AG20443 (cell line): ENCODE measurements around the gene CASD1.
A peak's percentile ranks its signal among the peaks of the same experiment; 100 is the strongest.

ENCODE experiments used
- DNase-seq: peaks from one replicate; pipeline ENCODE4 v3.0.0; 2012; ENCODE audit warnings: low spot score, mixed read lengths

CASD1 gene

DNA sequence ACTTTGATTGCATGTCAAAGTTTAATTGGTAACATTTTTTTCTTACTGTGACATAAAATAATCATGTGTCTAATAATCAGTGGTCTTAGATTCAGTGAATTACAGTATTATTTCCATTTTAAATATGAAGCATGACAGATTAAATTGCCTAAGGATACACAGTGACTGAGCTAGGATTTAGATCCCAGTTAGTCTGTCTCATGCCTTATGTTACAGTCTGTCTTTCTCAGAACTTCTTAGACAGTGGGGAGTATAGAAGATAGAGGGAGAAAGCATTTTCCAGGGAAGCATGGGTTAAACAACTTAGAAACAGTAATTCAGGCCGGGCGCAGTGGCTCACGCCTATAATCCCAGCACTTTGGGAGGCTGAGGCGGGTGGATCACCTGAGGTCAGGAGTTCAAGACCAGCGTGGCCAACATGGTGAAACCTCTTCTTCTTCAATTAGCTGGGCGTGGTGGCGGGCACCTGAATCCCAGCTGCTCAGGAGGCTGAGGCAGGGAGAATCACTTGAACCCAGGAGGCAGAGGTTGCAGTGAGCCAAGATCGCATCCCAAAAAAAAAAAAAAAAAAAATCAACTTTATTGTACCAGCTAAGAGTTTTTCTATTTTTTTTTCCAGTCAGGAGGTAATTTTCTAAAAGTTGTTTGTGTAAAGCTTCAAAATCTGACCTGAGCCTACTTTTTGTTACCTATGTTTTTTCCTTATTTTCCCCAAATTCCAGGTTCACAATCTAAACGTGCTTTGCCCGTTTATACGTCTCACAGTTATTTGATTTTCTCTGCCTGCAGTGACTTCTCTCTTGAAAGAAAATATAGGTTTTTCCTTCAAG is 3.3 kb downstream of the CASD1 start:
- DNase-seq: no peak

DNA sequence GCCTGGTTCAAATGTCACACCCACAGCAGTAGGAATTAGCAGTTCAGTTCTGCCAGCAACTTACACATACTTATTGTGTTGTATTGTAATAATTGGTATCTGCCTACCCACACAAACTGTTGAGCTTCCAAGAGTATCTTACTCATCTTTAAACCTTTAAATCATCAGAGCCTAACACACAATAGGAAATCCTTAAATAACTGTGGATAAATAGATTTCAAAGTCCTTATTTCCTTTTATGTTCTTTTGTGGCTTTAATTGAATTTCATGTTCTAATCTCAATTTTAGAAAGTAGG is 3.9 kb downstream of the CASD1 start:
- DNase-seq: peak; percentile 10

DNA sequence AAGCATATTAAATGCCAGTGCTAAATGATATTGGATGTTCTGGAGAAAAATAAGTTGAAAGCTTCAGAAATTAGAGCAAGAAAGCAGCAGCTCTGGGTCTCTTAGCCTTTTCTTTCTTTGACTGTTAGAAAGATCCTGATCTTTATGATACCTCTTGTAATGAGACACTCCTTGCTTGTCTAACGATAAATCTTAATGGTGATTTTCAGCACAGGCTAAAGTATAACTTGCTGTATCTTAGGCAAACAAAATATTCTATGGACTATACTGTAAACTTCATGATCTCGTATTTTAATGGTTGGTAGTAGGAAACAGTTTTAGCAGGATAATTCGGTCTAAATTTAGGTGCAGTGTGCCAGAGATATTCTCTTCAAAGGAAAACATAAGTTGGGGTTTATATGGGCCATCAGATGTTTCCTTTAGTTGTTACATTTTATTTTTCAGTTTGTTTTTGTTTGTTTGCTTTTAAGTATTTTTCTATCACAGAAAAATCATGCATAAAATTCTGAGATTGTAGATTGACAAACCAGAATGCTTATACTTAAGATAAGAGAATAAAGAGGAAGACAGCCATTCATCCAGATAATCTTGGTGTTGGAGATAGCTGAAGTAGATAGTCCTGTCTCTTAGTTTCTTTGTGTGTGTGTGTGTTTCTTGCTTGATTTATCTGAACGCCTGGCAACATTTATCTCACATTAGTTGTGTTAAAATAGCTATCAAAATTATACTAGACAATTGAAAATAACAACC is 4.7 kb downstream of the CASD1 start:
- no peak for DNase-seq

DNA sequence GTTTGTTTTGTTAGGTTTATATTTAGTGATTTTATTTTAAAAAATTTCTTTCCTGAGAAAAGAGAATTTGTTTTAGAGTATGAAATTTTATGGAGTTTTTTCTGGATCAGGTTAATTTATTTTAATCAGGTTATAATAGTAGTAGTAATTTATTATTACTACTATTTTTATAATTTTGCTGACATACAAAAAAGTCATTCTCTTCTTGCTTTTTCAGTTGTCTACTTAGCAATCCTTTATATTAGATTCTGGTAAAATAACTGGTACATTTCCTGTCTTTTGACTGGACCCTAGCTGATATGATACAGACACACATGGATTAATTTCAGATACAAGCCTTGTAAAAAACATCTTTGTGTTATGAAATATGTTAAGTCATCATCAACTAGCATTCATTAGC is 5.3 kb downstream of the CASD1 start:
- DNase-seq: no peak

DNA sequence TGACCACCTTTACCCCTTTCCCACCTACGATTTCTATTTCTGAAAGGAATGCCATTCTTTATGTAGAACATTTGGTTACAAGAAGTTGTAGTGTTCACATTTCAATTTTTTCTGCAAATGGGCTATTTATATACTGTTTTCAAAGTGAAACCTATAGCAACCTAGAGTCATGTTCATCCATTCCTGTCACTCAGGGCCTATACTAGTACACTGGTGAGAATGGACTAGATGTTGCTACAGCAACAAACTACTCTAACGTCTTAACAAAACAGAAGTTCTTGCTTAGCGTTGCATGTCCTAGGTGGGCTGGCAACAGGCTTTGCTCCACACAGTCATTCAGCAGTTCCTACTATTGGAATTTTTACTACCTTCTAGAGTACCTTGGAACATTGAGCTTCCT is 16.3 kb downstream of the CASD1 start:
- DNase-seq: no peak

DNA sequence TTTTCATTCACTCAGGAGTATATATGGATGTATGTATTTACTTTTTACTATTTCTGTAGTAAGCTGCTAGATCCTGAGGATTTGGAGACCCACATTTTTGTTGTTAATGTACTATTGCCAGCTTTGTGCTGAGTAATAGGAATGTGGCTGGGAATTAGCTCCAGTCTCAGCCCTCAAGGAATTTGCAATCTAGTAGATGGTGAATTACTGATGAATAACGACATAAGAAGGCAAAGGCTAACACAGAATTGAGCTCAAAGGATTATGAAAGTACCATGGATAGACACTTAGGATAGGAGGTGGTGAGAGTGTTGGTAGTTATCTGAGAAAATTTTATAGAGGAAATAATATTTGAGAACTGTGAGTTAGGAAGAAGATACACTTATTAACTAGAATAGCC is 19.9 kb downstream of the CASD1 start:
- DNase-seq: peak; percentile 53

DNA sequence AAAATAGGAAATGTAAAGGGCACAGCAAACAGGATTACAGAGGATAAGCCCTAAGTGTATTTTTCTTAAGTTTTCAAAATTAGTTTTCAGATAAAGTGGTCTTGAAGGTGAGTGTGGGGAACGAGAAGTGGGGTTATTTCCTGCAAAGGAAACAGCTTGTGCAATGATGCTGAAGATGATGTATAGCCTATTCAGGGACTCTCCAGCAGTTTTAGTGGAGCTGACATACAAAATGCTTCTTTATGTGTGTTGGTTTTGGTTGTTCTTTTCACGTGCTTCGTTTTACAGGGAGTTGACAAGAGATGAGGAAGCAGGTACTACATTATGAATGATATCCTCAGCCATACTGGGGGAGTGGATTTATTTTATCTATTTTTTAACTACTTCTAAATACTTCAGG is 20.5 kb downstream of the CASD1 start:
- no peak for DNase-seq

DNA sequence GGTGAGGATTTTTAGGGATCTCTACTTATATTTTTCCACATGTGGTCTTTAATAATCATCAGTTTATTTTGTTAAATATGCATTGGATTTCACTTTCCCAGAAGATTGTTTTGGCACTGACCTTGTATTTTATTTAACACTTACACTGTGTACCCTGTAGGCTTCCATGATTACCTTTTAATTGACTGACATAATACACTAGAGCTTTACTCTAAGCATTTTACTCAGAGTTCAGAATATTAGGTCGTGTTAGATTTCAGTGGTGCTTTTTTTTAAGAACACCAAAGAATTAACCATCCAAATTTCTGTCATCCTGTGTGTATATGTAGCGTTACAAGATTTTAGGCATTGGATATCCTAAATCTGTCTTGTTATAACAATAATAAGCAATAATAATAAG is 23.1 kb downstream of the CASD1 start:
- no peak for DNase-seq

DNA sequence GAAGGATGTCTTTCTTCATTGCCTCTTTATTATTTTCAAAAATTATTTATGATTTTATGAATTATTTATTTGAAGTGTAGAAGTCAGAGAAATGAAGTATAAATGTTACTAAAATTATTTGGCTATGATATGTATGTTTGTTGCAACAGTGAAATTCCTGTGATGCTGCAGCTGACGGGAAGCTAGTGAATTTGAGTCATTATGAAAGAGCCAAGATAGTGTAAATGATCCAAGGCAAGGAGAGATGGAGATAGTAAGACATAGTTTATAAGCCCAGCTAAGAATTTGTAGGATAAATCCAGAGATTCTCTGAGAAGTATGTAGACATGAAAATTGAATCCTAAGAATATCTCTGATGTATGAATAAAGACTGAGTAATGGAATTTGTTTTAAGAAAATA is 30.8 kb downstream of the CASD1 start:
- DNase-seq: no peak

DNA sequence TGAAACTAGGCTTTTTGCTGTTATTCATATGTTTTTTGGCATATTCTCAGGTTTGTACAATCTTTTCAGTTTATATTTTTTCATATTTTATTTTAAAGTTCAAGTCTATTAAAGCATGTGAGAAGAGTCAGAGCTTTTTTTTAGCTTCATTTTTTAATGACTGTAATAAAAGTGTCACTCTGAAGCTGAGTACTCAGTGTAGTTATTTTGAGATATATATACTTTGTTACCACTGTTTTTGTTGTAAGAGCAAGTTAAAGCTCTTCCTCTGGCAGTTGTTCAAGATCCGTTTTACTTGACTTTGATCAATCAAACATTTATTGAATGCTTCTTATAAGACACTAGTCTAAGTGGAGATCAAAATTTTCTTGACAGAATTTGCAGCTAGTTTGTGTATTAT is 37.5 kb downstream of the CASD1 start:
- no peak for DNase-seq

DNA sequence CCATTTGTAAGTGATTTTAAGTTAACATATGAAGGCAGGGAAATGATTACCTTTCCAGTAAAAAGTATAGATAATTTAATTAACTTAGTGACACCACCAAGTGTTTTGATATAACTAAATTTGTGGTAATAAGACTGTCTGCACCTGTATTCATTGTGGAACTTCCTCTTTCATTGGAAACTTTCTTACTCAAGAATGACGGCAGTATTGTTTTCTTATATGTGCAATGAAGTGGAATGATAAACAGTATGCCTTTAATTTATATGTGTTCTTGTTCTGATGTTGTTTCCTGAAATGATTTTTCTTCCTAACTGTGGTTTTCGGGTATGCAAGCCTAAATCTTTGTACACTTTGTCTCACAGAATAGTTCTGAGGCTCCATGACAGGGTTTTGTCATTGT is 46.4 kb downstream of the CASD1 start:
- no peak for DNase-seq

DNA sequence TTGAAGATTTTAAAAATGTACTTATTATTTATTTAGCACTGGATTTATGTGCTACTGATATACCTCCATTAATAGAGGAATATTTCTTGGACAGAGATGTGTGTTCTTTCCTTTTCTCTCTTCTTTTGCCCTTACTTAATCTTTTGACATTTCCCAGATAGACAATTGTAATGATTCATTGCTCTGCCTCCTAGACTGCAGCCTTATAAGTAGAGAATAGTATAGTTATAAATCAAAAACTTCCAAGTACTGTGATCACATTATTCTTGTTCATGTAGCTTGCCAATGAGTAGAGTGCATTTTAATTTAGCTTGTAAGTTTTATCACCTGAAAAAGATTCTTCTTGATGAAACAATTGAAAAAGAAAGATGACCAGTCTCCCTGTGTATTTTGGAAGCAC is 47.6 kb downstream of the CASD1 start:
- DNase-seq: no peak

DNA sequence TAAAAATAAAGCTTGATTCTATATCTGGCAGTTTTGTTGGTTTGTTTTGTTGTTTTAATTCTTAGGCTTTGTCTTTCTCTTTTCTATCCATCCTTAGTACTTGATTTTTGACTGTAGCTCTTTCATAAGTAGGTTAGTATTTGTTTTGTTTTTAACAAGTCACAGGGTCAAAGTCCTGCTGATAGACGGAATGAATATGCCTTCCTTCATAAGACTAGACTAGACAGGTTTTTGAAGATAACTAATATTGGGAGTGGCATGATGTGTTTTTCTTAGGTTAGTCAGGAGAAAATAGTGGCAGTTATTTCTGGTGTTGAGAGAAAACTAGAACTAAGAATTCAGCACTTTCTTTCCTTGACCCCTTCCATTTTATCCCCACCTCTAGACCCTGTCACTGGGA is 50.4 kb downstream of the CASD1 start:
- DNase-seq: no peak

DNA sequence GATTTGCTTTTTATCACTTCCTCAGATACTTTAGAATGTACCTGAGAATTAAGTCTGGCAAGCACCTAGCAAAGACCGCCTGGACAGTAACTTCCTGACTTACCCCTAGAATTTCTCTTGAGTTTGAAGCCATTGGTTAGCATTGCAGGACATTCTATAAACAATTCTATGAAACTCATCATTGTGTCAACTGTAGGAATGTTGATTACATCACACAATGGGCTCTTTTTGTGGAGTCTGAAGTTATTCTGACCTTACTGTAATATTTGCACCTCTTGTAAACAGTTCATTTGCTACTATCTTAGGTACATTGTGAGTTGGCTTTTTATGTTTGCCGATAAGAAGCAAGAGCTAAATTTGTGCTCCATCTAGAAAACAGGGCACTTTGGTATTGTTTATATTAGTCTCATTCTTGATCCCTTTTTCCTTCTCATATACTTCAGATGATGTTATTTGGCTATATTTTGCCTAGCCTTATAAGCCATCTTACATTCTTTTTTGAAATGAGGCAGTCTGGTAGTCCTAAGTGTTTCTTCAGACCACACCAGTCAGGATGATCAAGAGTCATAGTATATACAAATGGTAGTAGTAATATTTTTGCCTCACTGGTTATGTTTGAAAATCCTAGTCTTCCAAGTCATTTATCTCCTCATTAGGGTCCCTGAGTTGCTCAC is 52.4 kb downstream of the CASD1 start:
- DNase-seq: peak; percentile 11

DNA sequence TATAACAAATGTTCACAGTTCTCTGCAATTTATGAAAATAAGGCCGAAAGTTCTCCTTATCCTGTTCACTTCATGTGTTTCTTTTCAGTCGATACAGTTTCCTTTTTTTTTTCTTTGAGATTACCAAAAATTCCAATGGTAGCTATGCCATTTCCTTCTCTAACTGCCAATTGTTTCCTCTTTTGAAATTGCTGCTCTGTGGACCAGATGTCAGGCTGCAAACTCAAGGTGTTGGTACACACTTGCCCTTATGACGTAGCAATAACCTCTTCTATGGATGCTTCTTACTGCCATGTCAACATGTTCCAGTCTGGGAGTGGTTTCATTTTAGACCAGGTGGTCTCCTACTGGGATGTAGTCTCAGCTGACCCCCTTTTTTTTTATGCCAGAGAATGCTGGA is 52.9 kb downstream of the CASD1 start:
- peak; percentile 16 for DNase-seq

DNA sequence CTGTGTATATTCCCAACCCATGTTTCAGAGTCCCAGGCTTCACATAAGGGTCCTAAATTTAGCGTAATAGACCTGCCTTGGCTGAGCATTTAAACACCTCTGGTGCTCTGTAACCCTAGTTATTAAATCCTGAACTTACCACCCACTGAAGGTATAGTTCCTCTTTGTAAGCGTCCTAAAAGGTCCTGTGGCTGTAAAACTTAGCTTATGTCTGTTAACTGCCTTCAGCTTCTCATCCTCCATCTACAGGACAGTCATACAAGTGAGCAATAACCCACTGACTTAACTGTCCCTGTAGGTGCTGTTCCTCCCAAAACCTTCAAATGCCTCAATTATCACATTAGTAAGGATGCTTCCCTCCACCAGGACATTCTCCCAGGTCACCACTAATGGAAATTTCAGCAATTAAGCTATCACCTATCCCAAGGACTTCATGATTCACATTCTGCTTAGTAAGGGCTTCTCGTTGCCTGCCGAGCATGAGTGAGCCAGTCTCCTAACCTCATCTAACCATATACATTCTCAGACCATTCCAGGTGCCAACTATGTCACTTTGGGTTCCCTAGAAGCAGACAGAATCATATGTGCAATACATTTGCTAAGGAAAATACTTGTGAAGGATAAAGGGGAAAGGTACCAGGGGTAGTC is 55.8 kb downstream of the CASD1 start:
- no peak for DNase-seq

DNA sequence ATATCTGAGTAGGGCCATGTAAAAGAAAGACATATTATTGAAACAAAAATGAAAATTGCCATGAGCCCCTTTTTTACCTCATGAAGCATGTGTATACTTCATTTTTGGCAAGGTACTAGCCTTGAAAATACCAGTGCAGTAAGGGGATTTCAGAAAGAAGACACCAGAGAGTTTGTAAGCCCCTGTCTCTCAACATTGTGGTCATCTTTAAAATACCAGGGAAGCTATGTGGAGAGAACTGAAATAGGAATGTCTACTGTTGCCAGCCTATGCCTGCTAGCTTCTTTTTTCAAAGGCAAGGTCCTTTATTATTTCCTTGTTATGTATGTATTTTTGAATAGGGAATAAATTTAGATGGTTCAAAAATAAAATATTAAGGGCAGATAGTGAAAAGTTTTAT is 57.8 kb downstream of the CASD1 start:
- no peak for DNase-seq

DNA sequence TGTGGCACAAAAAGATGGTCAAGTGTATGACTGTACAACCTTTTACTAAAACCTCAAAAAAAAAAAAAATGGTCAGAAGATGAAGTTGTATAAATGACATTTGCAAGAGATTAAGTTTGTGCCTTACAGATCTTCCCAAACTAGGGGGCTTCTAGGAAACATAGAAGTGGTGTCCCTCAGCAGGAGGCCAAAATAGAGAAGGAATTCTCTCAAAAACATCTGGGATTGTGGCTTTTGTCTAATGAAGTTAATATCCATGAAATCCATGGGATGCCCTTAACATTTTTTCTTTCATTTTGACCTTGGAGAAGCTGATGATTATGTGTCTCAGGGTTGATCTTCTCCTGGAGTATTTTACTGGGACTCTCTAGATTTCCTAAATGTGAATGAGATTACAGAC is 62.2 kb downstream of the CASD1 start:
- no peak for DNase-seq

DNA sequence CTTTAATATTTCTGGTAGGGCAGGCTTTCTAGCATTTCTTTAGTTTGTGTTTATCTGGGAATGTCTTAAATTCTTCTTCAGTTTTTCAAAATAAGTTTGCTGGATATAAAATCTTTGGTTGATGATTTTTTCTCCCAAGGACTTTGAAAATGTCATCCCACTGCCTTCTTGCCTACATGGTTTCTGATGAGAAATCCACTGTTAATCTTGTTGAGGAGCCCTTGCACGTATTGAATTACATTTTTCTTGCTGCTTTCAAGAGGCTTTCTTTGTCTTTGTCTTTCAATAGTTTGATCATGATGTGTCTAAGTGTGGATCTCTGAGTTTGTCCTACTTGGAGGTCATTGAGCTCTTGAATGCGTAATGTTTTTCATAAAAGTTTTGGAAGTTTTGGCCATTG is 66.0 kb downstream of the CASD1 start:
- DNase-seq: no peak

DNA sequence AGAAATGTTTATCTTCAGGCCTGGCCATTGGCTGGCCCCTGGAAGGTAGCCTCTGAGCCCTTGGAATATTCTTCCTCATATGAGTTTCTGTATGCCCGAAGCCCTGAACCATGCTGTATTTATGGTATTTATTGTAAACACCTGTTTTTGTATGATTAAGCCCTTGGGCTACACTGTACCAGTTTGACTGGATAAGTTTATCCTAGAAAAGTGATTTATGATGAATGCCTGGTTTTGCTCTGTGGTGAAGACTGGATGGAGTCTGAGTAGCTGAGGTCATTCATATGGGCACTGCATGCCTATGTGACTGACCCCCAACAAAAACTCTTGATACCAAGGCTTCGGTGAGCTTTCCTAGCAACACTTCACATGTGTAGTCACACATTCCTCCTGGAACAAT is 66.7 kb downstream of the CASD1 start:
- no peak for DNase-seq

DNA sequence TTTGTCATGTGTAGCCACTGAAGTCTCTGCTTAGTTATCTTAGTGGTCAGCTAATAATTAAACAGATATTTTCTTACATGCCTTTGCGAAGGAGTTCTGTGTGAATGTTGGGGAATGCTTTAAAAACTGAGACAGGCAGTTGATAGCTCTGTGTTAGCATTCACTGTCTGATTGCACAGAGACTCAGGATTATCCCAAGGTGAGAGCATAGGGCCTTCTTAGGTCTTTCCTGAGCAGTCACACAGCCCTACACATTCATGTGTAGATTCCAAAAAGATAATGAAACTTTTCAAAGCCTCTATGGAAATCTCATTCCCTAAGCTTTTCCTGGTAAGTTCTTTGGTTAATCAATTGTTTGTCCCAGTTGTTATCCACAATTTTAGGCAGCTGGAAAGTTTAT is 67.7 kb downstream of the CASD1 start:
- no peak for DNase-seq

DNA sequence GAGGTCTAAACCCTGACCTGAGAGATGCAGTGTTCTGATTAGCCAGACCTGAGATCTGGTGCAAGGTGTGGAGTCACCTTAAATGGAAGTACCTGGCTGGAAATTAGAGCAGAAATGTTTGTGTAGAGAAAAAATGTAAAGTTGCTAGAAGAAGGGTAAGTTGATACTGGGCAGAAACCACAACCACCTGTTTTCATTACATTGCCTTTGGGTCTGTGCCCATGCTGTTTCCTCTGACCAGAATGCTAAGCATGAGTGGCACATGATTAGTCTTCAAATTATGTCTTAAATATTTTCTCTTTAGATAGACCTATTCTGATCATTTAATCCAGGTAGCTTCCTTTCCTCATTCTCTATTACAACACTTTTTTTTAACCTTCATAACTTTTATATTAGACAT is 69.0 kb downstream of the CASD1 start:
- no peak for DNase-seq

DNA sequence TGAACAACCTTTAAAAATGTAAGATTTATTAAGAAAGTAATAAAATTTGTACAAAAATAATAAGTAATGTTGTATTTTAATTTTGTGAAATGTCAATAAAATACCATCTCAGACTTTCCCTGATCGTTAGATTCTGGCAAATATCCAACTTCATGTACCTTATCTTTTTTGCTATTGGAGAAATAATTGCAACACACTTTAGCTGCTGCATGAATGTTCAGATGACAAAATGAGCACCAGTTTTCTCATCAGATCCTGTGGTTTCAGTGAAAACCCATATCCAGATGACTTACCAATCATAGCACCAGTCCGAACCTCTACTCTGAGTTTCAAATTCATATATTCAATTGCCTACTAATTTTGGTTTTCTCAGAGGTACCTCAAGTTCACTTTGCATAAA is 69.9 kb downstream of the CASD1 start:
- DNase-seq: no peak
